Body of pancreas (tissue), 4 donors: ENCODE data around the gene MVD. TPM values are rescaled to one million over a fixed set of nuclear protein-coding genes. Genes with fewer than 3 reads are reported as not detected.

Experiments used
- ATAC-seq: fragments of 150-250 bp; one replicate; pipeline ENCODE4 v1.9.1; 2016
- DNase-seq, 4 donors: peaks; one replicate each; pipeline ENCODE4 v3.0.0-alpha.2; 2019
- H3K27ac ChIP-seq, 4 donors: fragments of 200-600 bp; sonication (generic); 1 replicate in 3 of 4; 2 replicates in 1 of 4; pipeline versions ENCODE4 v1.5.1 to v1.6.1; 2016 to 2019; ENCODE audit warnings: mild to moderate bottlenecking in 1 of 4, mixed read lengths in 1 of 4, moderate library complexity in 1 of 4
- H3K27me3 ChIP-seq, 2 donors: fragments of 200-600 bp; sonication (generic); one replicate each; pipeline ENCODE4 v1.6.0; 2016; ENCODE audit warnings: mild to moderate bottlenecking in 1 of 2
- H3K36me3 ChIP-seq, 2 donors: fragments of 200-600 bp; sonication (generic); replicated peaks in 1 of 2; 2 replicates each; pipeline ENCODE4 v1.5.1; 2016; ENCODE audit warnings: low read depth in 2 of 2; ENCODE audit not compliant: insufficient read depth in 1 of 2
- H3K4me1 ChIP-seq: fragments of 200-600 bp; sonication (generic); one replicate; pipeline ENCODE4 v1.6.0; 2016
- H3K4me3 ChIP-seq, 2 donors: fragments of 200-600 bp; sonication (generic); 1 replicate in 1 of 2; 2 replicates in 1 of 2; pipeline ENCODE4 v1.5.1; 2016 to 2019
- H3K9me3 ChIP-seq, 3 donors: fragments of 200-600 bp; sonication (generic); 1 replicate in 2 of 3; 2 replicates in 1 of 3; pipeline ENCODE4 v1.5.1; 2016
- POLR2A ChIP-seq, 3 donors: fragments of 450-650 bp; IDR thresholded peaks; one replicate each; pipeline ENCODE4 v1.6.1; 2016; ENCODE audit warnings: antibody characterized with exemption in 3 of 3, mild to moderate bottlenecking in 2 of 3
- WGBS, 2 donors: methylation state at CpG; one replicate each; pipeline ENCODE4 v1.1.5; 2017; 5-methylcytosine and 5-hydroxymethylcytosine counted together
- intact Hi-C: fragments of 100-400 bp; cut with DNase I; formaldehyde crosslinking; loops from one replicate; pipeline ENCODE4 v1.15.1; 2023
- total RNA-seq, 2 donors: library from RNA; depleted of rRNA; stranded (reverse); fragments of >200 nt; gene quantifications; one replicate each; pipeline ENCODE4 v1.1.0, GENCODE V29; 2016
- TF ChIP-seq, protein P1 (sequence below), 7 experiments: fragments of 450-650 bp in 4 of 7; fragments of 200-600 bp in 3 of 7; sonication (generic) in 3 of 7; IDR thresholded peaks; one replicate each; pipeline ENCODE4 v1.5.1; 2016 to 2019; ENCODE audit warnings: antibody characterized with exemption in 7 of 7

The MVD gene
- total RNA-seq, 2 donors from 2014 or later, result 16.9 to 28.7 TPM

DNA sequence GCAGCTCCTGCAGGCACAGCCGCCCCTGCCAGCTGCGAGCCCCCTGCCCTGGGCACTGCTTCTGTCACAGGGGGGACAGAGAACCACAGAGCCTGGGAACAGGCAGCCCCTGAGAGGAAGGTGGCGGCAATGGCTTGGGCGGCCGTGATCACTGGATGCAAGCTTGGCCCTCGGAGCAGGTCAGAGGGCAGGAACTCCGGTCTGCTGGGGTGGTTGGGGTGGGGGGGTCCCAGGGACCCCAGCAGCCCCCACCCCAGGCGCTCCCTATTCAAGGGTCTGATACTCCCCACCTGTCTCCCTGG lies 10.2 kb downstream of the MVD start:
- H3K36me3 ChIP-seq, result no peaks in the 10 kb centered on the region

GRCh38 chr16:88651989-88652761 lies 10.7 kb downstream of the MVD start:
- Histone ChIP-seq H3K4me1 (peaks cover 31% of the 10 kb centered on the region), H3K27me3 (no peaks in the 10 kb centered on the region), H3K9me3 (no peaks in the 10 kb centered on the region), H3K36me3 (no peaks in the 10 kb centered on the region), H3K4me3 (no peak overlapping the region), H3K27ac (peak overlapping the region; percentile 65 to 86 (median 70))
- DNase-seq, result no peak
- WGBS, 2 donors, result 88 to 92% methylated on average over 10 to 21 of the region's 29 CpGs
- no peak for ATAC-seq
- no peak for TF ChIP-seq POLR2A (IDR thresholded peaks at IDR 0.05)
- TF ChIP-seq, protein P1, sequence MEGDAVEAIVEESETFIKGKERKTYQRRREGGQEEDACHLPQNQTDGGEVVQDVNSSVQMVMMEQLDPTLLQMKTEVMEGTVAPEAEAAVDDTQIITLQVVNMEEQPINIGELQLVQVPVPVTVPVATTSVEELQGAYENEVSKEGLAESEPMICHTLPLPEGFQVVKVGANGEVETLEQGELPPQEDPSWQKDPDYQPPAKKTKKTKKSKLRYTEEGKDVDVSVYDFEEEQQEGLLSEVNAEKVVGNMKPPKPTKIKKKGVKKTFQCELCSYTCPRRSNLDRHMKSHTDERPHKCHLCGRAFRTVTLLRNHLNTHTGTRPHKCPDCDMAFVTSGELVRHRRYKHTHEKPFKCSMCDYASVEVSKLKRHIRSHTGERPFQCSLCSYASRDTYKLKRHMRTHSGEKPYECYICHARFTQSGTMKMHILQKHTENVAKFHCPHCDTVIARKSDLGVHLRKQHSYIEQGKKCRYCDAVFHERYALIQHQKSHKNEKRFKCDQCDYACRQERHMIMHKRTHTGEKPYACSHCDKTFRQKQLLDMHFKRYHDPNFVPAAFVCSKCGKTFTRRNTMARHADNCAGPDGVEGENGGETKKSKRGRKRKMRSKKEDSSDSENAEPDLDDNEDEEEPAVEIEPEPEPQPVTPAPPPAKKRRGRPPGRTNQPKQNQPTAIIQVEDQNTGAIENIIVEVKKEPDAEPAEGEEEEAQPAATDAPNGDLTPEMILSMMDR (IDR thresholded peaks at IDR 0.05), result no peak
- intact Hi-C loops, result no loop called here

More for the DNA sequence above, 10.2 kb downstream of the MVD start:
- WGBS, 2 donors, result 92 to 100% methylated on average over 2 to 8 of the region's 8 CpGs
- H3K4me1 ChIP-seq, result peaks cover 31% of the 10 kb centered on the region
- no peak for DNase-seq
- no peak overlapping the region for H3K27ac ChIP-seq
- intact Hi-C loops, result no loop called here
- H3K4me3 ChIP-seq, result no peak overlapping the region
- TF ChIP-seq, protein P1 (IDR thresholded peaks at IDR 0.05), result no peak
- no peak for TF ChIP-seq POLR2A (IDR thresholded peaks at IDR 0.05)
- H3K27me3 ChIP-seq, result no peaks in the 10 kb centered on the region
- H3K9me3 ChIP-seq, result no peaks in the 10 kb centered on the region
- no peak for ATAC-seq

GRCh38 chr16:88651276-88651988 lies 11.5 kb downstream of the MVD start:
- Histone ChIP-seq H3K4me1 (peaks cover 31% of the 10 kb centered on the region), H3K9me3 (no peaks in the 10 kb centered on the region), H3K27ac (peak overlapping the region; percentile 65 to 86 (median 70)), H3K4me3 (peak overlapping the region; percentile 30 to 38), H3K27me3 (no peaks in the 10 kb centered on the region), H3K36me3 (no peaks in the 10 kb centered on the region)
- TF ChIP-seq, protein P1 (IDR thresholded peaks at IDR 0.05), result no peak
- peak in 1 of 3 donors; percentile 33 for TF ChIP-seq POLR2A (IDR thresholded peaks at IDR 0.05)
- WGBS, 2 donors, result 43 to 46% methylated on average over 17 to 23 of the region's 24 CpGs
- ATAC-seq (peak; percentile 54), DNase-seq (peak; percentile 47 to 76 (median 61))
- intact Hi-C loops, result no loop called here

GRCh38 chr16:88650749-88651275 lies 12.1 kb downstream of the MVD start, which contains the start of gene CYBA:
TSS of gene CYBA (minus strand) at chr16:88651053. CDS start at chr16:88651013, 40 bp downstream.
- H3K36me3 ChIP-seq, result no peaks in the 10 kb centered on the region
- H3K27ac ChIP-seq, result peak within 1 kb of the TSS; percentile 65 to 86 (median 70)
- no peaks in the 10 kb centered on the region for H3K27me3 ChIP-seq
- TF ChIP-seq POLR2A (IDR thresholded peaks at IDR 0.05), result peak in 2 of 3 donors; percentile 46 to 68
- TF ChIP-seq, protein P1 (IDR thresholded peaks at IDR 0.05), result no peak
- DNase-seq, result peak; percentile 66 to 84 (median 80)
- no peaks in the 10 kb centered on the region for H3K9me3 ChIP-seq
- peak within 1 kb of the TSS; percentile 30 to 38 for H3K4me3 ChIP-seq
- peaks cover 31% of the 10 kb centered on the region for H3K4me1 ChIP-seq
- intact Hi-C loops, result no loop called here
- 1% methylated on average over 27 of the region's 41 CpGs; no CpG with 5 or more reads in 1 of the 2 donors for WGBS, 2 donors
- peak; percentile 74 for ATAC-seq
